Right ventricle myocardium superior (tissue), 1 donor: ENCODE results near the gene EPHB1. TPM values are rescaled to one million over a fixed set of nuclear protein-coding genes. Genes with fewer than 3 reads are reported as not detected.

Experiments used
- ATAC-seq: fragments of 200-7000 bp; cut with Tn5 transposase; one replicate; pipeline ENCODE4 v1.9.1; 2020; ENCODE audit warnings: mild to moderate bottlenecking; ENCODE audit not compliant: poor library complexity
- DNase-seq: peaks from one replicate; pipeline ENCODE4 v3.0.0-alpha.2; 2020
- intact Hi-C: fragments of 100-400 bp; cut with DNase I; formaldehyde crosslinking; loops from one replicate; pipeline ENCODE4 v1.11.2; 2022
- long read RNA-seq: library from polyadenylated mRNA; unstranded; transcript quantifications from one replicate; pipeline ENCODE4 v2.0.0, GENCODE V29; 2021
- total RNA-seq: library from RNA; stranded (reverse); fragmentation: NEBNext Ultra II Directional; extraction: Animal tissue kit (Norgen Biotek cat#: 25700); gene quantifications from one replicate; pipeline ENCODE4 v1.2.1, GENCODE V29; 2021
- donor health status: DM: no; HTN: yes; CAD: no; lungs with severe emphysema.

The EPHB1 gene
- total RNA-seq, result 1.1 TPM
- long read RNA-seq, partial matches to known transcripts, result 0 of 4 reads
- long read RNA-seq, other reads (novel, unspliced or antisense), result 4 of 4 reads

DNA sequence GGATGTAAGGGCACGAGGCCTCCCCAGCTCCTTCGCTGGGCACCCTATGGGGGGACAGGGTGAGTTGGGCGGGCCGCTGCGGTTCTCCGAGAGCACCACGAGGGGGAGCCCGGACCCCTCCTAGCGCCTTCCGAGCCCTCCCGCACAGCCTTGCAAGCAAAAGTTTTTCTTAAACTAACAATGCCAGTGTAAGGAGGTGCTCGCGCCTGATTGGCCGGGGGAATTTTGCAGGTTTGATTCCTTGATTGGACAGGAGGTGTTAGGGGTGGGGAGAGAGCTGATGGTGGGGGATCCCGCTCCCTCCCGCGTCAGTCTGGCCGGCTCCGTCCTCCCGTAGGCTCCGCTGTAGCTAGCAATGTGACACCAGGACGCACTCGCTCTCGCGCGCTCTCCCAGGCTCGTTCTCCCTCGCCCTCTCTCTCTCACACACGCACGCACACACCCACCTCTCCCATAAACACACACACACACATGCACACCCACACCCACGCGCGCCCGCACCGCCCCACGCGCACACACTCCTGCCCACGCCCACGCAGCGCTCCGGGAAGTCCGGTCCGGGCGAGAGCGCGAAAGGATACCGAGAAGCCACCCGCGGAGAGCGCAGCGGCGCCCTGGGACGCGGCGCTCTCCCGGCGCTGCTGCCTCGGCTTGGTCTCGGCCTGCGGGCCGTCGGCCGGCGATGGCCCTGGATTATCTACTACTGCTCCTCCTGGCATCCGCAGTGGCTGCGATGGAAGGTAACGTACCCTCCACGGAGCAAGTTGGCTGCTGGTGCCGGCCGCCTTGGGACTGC, at the start of gene EPHB1:
Gene EPHB1, plus strand, starts transcription at position 311 of the 796 bp plus-strand sequence.
- peak; percentile 93 for ATAC-seq
- peak; percentile 87 for DNase-seq
- intact Hi-C loops, result loop anchor here (5.0 to 10.0 kb wide), 3 partner anchors 450 to 1097 kb away; no protein-coding TSS in a partner anchor

DNA sequence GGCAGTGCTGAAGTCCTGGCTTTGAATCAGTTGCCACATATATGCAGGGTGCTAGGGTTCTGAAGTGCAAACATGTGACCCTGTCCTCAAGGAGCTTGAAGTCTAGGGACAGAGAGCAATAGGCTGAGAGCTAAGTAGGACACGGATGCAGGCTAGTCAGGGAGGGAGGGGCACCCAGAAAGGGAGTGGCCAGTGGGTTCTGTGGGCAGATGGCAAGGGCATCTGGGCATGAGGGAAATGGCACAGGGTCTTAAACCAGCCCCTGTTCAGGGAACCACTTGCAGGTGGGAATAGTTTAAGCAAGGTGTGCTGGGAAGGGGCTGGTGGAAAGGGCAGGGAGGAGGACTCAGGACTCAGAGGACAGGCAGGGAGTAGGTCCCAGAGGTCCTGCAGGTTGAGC, 46.4 kb upstream of the EPHB1 start:
- ATAC-seq (no peak), DNase-seq (no peak)
- intact Hi-C loops, result no loop called here

DNA sequence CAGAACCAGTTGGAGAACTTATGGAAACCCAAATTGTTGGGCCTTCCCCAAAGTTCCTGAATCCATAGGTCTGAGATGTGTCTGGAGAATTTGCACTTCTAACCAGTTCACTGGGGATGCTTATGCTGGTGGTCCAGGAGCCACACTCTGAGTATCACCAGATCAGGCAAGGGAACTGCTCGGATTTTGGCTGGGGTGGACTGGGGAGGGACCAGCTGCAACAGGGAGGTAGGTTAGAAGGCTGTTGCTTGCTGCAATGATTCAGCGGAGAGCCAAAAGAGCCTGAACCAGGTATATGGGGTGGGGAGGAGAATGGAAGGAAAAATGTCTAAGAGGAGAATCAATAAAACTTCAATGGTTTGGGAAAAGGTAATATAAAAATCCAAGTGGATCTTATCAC, 45.9 kb upstream of the EPHB1 start:
- ATAC-seq (no peak), DNase-seq (no peak)
- intact Hi-C loops, result no loop called here

DNA sequence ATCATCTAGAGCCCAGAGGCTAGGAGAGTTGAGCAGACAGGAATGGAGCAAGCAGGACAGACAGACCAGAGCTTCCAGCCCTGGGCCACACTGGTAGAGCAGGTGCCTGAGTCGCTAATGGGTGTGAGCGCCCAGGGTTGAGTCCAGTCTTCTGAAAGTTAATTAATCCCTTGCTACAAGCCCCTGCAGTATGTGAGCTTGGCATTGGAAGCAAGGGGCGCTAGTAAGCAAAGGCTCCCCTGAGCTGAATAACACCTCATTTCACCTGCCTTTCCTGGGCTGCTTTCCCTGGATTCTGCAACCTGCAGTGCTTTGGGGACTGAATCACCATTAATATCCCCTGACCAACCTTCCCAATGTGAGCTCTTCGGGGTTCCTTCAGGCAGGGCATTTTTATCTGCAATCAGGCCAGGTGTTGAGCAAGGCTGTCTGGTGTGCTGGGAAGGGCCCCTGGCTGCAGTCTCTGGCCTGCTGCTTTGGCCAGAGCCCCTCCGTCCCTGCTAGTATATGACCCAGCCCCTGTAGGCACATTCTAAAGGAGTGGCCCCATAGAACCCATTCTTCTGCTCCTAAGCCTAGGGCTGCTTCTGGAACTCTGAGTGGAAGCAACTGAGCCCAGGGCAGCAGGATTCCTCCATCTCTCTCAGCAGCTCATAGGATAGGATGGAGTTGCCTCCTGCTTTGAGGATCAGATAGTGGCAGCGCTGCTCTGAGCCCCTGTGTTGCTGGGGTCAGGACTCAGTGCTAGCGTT, 45.1 kb upstream of the EPHB1 start:
- no peak for DNase-seq
- intact Hi-C loops, result loop anchor here (5.0 kb wide), 1 partner anchor 88 kb away; no protein-coding TSS in a partner anchor
- no peak for ATAC-seq

DNA sequence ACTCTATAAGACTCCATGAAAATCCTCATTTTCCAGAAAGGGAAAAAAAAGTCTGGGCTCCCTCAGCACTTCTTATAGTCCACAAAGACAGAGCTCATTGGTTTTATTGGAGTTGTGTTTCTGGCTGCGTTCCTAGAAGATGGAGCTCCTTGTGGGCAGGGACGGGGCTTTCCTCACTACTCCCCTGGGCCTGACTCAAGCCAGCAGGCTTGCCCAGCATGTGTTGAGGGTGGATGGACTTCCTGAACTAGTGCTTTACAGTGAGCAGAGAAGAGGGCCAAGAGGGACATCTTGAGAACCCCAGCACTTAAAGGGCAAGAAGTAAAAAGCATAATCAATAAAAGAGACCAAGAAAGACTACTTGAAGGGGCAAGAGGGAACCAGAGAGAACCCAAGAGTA, 43.2 kb upstream of the EPHB1 start:
- DNase-seq, result no peak
- intact Hi-C loops, result loop anchor here (5.0 kb wide), 1 partner anchor 90 kb away; no protein-coding TSS in a partner anchor
- ATAC-seq, result no peak

DNA sequence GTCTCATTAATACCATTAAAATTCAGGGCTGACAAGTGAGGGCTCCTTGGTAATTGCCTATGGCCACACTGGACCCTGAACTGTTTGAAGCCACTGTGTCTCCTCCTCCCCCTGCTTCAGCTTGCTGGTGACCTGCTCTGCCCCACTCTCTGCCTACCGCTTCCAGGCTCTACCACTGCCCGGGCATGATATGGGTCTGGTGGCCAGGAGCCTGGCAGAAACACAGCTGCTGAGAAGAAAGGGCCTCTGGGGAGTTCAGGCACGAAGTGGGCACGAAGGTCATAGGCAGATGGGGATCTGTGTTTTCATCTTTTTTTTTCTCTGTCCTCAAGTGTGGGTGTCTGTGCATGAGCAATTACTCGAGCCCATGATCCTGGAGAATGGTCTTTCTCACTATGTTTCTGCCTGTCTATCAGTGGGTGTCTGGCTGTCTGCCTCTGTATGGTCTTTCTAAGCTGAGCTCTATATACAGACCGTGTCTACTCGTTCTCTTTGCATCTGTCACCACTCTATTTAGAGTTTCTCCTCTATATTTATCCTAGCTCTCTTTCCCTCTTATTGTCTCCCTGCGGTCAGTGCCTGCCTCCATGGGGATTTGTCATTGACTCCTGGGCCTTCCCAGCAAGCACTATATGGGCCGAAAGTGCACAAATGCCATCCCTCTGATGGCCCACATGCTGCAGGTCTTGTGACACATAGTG, 42.1 kb upstream of the EPHB1 start:
- ATAC-seq, result peak; percentile 84
- DNase-seq, result no peak
- intact Hi-C loops, result loop anchor here (5.0 kb wide), 1 partner anchor 91 kb away; no protein-coding TSS in a partner anchor

DNA sequence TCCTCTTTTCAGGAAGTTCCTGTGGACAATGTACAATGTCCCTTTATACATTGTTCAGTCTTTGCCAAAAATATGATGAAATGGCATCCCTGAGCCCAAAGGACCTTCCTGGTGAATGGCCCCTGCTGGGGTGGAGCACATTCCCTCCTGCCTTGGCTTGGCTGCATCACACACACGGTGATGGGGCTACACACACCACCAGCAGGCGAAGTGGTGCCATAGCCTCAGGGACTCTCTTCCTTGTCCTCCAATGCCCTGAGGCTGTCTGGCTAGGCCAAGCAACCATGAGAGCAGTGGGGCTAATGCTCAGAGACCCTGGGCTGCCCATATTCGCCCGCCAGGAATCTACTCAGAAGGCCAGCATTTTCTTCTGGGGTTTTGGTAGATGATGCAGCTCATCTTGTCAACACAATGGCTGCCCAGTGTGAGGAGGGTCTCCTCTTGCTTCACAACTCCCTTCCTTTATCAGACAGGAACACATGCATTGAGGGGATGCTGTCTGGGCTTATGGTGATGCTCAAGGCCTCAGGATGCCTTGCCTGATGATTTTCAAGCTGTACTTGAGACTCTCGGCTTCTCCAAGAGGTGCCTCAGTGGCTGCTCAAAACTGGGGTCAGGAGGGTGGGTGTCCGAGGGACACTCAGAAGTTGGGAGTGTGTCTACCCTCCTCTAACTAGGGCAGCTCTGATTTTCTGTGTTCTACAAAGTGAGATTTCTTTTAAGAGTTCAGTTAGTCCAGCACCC, 40.9 kb upstream of the EPHB1 start:
- intact Hi-C loops, result loop anchor here (5.0 kb wide), 1 partner anchor 92 kb away; no protein-coding TSS in a partner anchor
- no peak for DNase-seq
- peak; percentile 66 for ATAC-seq

DNA sequence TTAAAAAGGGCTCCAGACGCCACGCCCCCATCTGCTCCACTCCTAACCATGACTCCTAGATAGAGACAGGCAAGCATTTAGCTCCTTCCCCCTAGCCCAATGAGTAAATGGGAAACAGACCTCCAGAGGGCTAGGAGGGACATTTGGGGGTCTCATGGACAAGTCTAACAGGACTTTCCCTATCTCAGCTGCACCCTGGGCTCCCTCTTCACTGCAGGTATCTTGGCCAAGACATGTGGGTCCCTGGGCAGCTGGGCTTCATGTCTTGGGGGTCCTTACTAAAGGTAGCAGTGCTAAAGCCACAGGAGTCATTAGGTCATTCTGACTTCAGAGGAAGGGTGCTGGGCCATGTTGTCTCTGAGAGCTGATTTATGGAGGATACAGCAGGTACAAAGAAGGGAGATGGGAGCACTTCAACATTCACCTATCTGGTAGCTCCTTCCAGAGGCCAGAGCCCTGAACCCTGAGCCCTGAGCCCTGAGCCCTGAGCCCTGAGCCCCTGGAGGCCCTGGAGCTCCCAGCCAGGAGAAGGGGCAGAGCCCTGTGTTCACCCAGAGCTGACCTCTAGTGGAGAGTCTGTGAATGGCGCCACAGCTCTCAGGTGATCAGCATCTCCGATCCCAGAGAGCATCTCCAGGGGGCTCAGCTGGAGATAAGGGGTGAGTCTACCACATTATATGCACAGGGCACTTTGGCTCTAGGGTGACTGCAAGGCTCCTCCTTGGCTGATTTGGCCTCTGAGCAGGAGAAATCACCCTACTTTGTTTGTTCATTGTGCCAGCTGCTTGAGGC, 40.1 kb upstream of the EPHB1 start:
- intact Hi-C loops, result loop anchor here (5.0 kb wide), 1 partner anchor 93 kb away; no protein-coding TSS in a partner anchor
- no peak for DNase-seq

DNA sequence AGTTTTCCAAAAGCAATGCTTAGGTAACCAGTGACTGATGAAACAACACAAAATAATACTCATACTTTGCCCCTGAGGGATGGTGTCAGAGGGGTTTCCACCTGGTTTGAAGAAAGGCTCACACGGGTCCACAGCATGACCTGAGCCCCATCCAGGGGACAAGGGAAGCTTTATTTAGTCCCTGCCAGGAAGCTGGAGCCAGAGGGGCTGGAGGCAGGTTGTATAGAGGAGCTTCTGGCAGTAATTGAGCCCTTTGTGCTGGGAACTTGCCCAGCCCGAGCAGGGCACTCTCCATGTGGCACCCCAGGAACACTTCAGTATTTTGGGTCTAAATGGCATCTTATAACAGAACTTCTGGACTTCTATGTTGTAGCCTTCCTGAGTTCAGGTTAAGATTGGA, 39.2 kb upstream of the EPHB1 start:
- ATAC-seq, result no peak

More for the DNA sequence above, 40.1 kb upstream of the EPHB1 start:
- ATAC-seq, result peak; percentile 58

DNA sequence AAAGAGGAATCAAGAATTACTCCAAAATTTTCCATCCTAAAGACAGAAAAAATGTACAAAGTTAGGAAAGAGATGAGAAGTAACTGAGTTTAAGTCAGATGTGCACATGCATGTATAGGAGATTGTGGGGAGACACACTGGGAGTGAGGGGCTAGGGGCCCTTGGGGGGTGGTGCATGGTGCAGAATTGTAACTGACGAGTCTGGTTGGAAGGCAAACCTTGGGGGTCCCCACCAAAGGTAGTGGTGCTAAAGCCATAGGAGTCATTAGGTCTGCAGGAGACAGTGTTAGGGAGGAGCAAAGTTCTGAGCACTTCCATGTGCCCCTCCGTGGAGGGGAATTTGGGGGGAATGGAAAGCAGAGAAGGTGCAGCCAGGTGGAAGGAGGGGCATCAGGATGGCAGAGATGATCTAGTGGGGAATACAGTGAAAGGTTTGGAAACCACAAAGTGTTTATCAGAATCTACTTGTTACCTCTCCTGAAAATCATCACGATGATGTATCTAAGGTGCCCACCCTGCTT, 37.5 kb upstream of the EPHB1 start:
- ATAC-seq (no peak), DNase-seq (no peak)
- intact Hi-C loops, result no loop called here

More for the DNA sequence above, 39.2 kb upstream of the EPHB1 start:
- intact Hi-C loops, result no loop called here
- DNase-seq, result no peak

DNA sequence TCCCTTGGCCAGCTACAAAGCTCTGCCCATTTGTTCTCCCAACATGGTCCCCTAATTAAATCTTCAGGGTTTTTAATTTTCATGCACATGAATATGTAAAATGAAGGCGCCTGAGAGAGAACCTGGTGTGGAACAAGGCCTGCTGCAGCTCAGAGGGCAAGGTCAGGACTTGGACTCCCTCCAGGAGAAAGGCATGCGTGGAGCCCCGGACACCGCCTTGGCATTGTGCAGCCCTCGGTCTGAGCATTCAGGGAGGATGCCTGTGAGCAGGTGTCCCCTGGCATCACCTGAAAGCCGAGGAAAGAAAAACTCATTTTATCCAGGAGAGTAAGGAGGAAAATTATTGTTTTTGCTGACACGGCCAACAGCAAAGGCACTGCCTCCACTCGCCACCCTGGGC, 33.8 kb upstream of the EPHB1 start:
- ATAC-seq (peak; percentile 79), DNase-seq (no peak)
- intact Hi-C loops, result no loop called here

DNA sequence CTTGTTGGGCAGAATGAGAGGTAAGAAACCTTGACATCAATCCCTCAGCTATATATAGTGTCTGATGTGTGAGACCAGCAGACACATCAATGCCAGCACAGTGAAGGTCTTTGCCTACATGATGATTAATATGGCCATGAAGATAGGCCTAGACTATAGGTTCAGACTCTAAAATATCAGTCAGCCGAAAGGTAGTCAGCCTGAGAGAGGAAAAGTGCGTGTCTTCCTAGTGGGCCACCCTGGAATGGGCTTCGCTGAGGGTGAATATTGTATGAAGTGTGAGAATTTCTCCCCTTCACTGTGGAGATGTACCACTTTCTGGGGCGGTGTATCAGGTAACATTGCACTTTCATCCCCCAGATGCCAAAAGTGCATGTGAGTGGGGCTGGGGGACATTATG, 33.0 kb upstream of the EPHB1 start:
- intact Hi-C loops, result no loop called here
- no peak for ATAC-seq
- DNase-seq, result no peak

DNA sequence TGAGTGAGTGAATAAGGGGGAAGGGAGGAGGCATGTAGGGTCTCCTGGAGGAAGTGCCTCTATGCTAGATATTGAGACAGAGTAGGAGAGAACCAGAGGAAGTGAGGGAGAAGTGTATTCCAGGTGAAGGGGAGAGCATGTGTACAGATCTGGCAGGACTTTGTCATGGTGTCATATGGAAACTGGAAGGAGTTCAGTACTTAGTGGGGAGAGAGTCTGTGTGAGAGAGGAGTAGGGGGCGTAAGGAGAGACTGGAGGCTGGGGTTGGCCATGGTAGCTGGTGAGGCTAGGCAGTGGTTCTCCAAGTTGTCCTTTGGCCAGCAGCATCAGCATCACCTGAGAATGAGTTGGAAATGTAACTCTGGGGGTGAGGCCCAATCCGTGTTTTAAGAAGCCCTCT, 29.6 kb upstream of the EPHB1 start:
- intact Hi-C loops, result no loop called here

DNA sequence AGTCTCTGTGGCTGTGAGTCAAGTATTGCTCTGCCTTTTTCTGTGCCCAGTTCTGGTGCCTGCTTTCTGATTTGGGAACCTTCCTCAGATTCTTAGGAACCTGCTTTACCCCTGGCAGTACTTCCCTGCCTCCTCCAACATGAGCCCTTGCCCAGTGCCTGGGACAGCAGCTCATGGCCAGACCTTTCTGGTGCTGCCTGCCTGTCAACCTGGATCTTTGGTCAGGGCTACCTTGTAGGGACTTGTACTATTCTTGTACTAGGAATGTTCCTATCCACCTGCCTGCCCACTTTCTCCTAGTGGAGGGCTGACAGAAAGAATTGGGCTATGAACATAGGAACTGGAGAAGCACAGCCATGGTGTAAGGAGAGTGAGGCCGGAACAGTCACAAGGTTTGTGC, 28.8 kb upstream of the EPHB1 start:
- DNase-seq (no peak), ATAC-seq (no peak)
- intact Hi-C loops, result no loop called here

More for the DNA sequence above, 29.6 kb upstream of the EPHB1 start:
- no peak for ATAC-seq
- DNase-seq, result no peak

DNA sequence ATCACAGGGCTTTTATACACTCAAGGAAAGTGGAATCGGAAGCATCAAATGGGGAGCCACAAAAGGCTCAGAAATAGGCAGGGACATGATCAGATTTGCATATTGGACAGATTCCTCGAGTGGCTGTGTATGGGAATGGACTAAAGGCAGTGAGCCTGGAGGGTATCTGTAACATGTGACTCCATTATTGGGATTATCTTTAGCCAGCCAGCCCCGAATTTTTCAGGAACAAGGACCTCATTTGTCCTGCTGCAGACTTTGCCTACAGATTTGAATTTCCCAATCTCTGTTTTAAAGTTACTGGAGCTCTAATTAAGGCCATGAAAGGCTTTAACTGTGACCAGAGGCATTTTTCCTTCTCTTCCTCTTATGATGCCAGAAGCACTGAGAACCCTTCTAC, 26.9 kb upstream of the EPHB1 start:
- DNase-seq (no peak), ATAC-seq (no peak)
- intact Hi-C loops, result no loop called here

DNA sequence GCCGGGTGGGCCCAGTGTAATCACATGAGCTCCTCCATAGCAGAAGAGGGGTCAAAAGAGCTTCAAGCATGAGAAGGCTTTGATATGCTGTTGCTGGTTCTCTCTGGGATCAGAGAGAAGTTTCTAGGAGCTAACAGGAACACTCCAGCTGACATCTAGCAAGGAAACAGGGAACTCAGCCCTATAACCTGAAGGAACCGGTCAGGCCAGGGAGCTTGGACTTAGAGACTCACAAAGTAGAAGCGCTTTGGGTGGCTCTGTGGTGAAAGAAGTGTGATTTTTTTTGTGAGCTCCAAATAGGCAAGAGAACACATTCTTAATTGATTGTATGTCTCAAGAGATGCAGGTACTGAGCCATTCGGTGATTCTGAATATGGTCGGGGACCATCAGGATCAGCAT, 26.2 kb upstream of the EPHB1 start:
- intact Hi-C loops, result no loop called here
- DNase-seq, result no peak
- no peak for ATAC-seq

DNA sequence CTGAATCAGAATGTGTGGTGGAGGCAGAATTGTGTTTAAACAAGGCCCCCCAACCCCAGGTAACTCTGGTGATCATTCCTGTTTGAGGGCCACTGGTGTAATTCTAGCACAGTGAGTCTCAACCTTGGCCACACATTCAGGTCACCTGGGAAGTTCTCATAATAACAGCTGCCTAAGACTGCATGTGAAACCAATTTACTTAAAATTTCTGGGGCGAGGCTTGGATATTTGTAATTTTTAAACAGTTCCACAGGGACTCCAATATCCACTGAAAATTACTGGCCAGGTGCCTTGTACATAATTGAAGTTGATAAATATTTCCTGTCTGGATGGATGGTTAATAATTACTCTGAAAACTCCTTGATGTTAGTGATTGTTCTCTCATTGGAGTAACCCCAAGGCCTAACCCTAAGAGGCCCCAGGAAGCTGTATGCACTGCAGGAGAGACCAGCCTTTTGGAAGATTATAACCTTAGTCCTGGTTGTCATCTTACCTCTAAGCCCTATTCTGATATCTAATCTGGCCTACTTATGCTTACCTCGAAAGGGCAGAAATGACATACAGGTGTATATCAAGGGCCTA, 25.7 kb upstream of the EPHB1 start:
- intact Hi-C loops, result no loop called here
- no peak for DNase-seq
- no peak for ATAC-seq
